ENCODE results near the gene EPHA6. TPM values are rescaled to one million over a fixed set of nuclear protein-coding genes. Genes with fewer than 3 reads are reported as not detected.

EPHA6 gene
- total RNA-seq, 1 donor from 2014 or later, result 13.2 TPM

DNA sequence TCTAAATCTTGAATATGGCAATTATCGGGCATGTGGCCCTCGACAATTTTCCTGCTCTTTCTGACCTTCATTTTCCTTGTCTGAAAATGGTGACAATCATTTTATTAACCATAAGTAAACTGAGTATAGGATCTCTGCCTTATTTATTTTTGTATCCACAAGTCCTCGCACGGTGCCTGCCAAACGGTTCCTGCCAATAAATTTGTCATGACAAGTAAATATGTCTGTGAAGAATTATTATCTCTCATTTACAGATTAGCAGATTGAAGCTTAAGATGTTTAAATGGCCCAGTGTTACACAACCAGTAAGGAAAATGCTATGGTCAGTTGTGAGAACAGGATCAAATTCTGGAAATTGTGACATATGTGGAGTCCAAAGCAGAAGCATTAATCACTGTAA lies 884.3 kb downstream of the EPHA6 start:
- no peak for DNase-seq (ENCODE audit: low spot score)

DNA sequence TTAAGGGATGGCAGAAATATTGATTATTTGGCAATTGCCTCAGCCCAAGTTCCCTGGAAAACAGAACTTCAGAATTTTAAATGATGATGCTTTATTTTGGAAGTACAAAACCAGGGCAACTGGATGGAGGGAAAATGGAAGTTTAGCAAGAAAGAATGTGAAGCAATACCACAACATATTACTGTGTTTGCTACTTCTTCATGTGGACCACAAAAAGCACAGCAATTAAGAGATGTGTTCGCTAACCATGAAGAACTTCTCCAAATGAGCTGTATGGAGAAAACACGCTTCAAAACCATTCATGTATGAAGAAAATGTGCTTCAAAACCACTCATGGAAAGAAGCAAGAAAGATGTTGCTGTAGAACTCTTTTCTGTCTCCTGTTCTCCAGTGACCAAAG lies 885.5 kb downstream of the EPHA6 start:
- DNase-seq (ENCODE audit: low spot score), result no peak

DNA sequence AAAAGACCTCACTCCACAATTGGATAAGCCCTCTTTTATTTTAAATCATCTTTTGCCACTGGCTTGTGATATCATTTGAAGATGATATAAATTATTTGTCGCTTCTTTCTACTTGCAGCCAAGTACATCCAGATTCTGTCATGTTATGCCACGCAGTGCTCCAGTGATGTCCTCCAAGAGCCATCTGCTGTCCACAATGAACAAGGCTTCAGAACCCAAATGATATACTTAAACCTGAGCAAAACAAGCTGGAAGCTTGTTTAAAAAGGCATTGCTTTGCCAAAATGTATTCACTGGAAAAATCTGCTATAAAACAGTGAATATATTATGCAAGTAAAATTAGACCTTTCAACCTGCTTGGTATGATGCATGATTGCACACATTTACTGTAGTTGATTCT lies 891.4 kb downstream of the EPHA6 start:
- DNase-seq (ENCODE audit: low spot score), result no peak

DNA sequence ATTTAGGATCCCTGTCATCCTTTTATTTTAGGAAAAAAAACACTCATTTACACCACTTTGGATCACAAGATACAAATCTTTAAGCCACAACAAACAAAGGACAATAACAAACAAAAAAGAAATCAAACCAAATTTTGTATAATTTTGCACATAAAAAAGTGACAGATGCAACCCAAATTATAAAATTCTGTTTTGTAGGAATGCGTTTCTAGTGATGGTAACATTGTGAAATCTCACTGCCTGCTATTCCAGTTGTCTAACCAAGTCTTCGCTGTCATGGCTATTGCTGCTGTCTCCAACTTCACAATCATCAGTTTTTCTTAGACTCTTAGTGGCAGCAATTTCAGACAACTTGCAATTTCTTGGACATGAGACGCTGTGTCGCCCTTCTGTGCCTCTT lies 891.8 kb downstream of the EPHA6 start:
- DNase-seq (ENCODE audit: low spot score), result no peak

- no peak for DNase-seq (ENCODE audit: low spot score)
Measured at GRCh38 chr3:97711654-97712053, 897.3 kb downstream of the EPHA6 start.

DNA sequence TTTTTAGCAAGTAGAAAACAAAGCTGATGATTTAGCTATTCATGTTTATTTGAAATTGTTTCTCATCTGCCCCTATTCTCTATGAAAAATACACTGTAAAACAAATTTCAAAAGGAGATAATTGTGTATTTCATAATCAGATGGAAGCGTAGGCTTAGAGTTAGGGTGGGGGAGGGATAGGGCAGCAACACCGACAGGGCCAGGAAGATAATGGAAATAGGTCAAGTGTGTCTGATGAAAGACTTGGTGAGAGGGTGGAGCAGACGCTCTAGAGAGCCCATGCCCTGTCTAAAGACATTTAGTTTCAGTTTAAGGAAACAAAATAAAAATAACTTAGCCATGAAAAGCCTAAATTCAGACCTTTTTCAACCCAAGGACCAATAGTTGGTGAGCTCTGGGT lies 898.5 kb downstream of the EPHA6 start:
- DNase-seq (ENCODE audit: low spot score), result no peak

GRCh38 chr3:97713634-97714033 lies 899.2 kb downstream of the EPHA6 start:
- no peak for DNase-seq (ENCODE audit: low spot score)

GRCh38 chr3:97719156-97719821 lies 904.9 kb downstream of the EPHA6 start:
- peak; percentile 73 for DNase-seq (ENCODE audit: low spot score)

- DNase-seq (ENCODE audit: low spot score), result no peak
Measured at GRCh38 chr3:97720417-97720816, 906.0 kb downstream of the EPHA6 start.

- no peak for DNase-seq (ENCODE audit: low spot score)
Measured at GRCh38 chr3:97721446-97721845, 907.1 kb downstream of the EPHA6 start.

- DNase-seq (ENCODE audit: low spot score), result no peak
Measured at GRCh38 chr3:97736928-97737327, 922.5 kb downstream of the EPHA6 start.

DNA sequence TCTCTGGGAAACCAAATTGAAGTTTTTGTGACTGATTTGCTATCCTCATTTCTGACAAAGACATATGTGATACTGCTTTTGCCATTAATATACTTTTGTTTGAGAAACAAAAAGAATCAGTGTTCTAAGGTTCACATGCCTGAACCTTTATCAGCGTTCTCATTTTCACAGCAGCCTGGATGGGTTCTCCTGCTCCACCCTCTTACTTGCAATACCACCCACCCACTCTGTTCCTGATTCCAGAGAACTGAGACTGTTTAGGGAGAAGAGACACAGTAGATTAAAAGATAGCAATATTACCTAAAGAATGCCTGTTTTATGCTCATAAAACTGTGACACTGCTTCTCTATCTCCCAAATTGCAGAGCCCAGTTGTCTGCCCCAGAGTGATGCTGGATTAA lies 924.4 kb downstream of the EPHA6 start:
- DNase-seq (ENCODE audit: low spot score), result no peak

DNA sequence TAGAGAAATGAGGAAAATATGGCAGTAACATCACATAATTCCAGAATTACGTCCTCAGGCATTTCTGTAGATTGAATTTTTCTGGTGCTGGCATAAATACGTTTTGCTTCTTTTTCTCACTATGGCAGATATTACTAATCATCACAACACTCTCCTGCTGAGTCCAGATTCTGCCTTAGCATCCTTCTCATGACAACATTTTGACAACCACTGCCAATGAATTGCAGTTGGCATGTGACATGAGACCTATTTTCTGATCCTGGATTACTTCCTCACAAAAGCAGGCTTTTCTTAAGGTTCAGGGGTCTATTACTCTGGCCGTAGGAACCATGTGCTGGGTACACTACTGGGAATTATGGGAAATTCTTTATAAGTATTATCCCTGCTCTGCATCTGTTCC lies 927.6 kb downstream of the EPHA6 start:
- no peak for DNase-seq (ENCODE audit: low spot score)

GRCh38 chr3:97744289-97744688 lies 929.9 kb downstream of the EPHA6 start:
- DNase-seq (ENCODE audit: low spot score), result no peak

DNA sequence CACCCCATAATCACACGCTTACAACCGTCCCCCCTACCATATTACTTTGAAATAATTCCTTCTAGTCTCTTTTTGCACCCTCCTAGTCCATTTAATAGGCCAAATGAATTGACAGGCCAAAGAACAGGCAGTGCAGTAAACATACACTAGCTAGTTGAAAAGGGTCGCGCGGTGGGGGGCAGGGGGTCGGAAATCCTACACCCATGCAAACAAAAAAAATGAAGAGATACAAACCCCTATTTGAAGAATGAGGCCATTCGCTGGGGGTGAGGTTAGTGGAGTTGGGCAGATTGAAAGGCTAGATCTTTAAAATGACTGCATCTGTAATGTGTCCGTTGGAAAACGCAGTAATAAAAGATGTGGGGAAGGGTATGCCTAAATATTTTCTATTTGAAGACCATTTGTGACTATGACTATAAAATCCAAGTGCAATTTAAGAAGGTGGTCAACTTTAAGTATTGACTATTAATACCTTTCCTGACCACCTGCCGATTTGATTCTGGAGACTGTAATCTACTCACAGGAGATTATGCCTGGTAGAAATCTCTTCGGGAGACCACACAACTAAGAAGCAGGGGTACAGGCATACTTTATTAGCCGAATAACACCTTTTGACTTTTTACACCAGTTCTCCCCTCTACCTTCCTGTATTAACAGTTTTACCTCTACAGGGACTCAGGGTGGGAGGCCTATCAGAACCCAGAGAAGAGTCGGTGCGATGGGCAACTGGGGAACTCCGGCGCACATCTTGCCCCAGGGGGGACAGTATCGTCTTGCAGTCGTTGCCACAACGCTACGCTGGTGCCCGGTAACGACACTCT lies 949.4 kb downstream of the EPHA6 start:
- DNase-seq (ENCODE audit: low spot score), result no peak

DNA sequence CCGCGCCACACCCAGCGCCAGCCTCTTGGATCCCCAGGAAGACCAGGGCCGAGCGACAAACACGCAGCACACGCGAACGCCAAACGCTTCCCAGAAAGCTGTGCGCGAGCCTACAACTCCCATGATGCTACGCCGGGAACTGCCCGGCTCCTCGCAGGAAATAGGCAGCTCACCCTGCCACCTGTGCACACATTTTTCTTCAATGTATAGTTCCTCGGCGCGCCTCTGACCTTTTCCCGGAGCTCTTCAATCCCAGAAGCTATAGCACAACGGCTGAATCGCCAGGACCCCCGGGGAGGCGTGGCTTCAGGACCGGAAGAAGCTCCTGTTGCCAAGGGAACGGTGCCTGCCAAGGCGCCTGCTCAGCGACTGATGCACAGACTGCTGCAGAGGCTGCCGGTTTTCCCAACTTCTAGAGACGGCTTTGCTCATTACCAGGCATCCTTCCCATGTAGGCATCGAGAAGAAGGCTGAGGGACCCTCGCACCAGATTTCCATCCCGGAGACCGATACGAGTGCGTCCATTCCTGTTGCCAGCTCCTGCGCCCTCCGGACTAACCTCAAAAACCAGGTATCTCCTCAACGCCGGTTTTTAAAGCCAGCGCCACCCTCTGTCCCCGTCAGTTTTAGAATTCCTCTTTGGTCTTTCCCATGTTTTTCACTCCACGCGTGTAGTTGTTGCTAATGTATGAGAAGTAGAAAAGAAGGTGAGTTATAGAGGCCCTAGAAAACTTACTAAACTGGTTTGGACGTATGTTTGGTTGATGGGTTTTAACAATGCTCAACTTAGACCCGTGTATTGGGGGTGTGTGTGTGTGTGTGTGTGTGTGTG lies 950.2 kb downstream of the EPHA6 start, which contains the start of gene ARL6:
ARL6 (plus strand) TSS at position 352 of the 832 bp plus-strand sequence. CDS start 3,350 bp downstream, outside the sequence.
- DNase-seq (ENCODE audit: low spot score), result peak; percentile 82

DNA sequence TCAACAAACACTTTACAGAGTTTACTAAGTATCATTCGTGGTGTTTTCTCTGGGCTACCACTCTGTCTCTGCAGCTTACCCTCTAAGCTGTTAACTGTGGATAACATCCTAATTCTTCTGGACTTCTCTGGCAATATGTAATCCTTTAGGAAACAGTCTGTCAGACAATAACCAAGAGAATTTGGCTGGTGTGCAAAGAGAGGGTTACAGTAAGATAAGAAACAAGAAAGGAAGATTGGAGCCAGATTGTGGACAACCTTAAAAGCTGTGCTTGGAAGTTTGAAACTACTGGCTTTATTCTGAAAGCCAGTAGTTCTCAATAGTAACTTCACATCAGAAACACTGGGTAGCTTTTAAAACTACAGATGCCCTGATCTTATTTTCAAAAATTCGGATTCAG lies 950.9 kb downstream of the EPHA6 start:
- DNase-seq (ENCODE audit: low spot score), result no peak

DNA sequence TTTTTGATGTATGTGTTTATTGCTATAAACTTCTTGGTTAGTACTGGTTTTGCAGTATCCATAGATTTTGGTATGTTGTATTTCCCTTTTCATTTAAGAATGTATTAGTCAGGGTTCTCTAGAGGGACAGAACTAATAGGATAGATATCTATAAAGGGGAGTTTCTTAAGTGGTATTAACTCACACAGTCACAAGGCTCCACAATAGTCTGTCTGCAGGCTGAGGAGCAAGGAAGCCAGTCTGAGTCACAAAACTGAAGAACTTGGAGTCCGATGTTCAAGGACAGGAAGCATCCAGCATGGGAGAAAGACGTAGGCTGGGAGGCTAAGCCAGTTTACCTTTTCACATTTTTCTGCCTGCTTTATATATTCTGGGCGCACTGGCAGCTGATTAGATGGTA lies 958.5 kb downstream of the EPHA6 start:
- no peak for DNase-seq (ENCODE audit: low spot score)

- DNase-seq (ENCODE audit: low spot score), result no peak
Measured at GRCh38 chr3:97778152-97778551, 963.8 kb downstream of the EPHA6 start.

DNA sequence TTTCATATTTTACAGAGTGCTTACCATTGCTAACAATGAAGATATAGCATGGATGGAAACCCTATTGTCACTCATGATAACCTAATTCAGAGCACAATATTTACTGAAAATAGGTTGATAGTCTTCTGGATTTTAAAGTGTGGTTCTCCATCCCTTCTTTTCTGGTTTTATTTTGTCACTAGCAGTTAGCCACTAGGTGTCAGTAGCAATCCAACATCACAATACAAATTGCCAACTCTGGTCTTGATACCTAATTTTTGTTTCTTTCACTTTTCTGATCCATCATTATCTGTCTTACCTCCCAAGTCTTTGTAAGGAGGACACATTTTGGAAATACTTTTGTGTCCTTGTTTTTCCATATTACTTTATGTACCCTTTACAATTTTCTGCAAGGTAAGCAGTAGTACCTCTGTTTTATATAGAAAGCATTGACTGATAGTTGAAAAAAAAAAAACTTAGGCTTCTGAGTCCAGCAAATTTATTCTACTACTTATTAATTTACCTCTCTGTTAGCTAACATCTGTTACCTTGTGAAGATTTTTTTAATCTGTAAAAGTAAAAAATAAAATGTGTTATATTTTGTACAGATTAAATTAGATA lies 979.1 kb downstream of the EPHA6 start:
- no peak for DNase-seq (ENCODE audit: low spot score)

DNA sequence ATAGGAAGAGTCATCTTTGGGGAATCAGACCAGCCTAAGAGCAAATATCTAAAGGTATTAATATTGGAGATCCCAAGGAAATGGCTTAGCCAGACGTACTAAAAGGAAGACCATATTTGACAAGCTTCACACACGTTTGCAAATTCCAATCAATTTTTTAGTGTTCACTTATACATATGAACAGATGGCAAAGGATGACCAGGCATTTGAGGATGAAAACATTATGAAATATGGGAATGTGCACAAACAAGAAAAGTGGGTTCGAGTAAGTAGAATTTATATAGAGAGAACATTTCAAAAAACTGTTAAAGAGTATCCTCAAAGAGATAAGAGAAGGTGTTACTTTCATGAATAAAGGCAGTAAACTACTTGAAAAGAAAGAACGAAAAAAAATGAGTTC lies 981.6 kb downstream of the EPHA6 start:
- DNase-seq (ENCODE audit: low spot score), result no peak
